OCI-LY7 (cell line): ENCODE measurements around the gene ANK3. TPM values are rescaled to one million over a fixed set of nuclear protein-coding genes. Genes with fewer than 3 reads are reported as not detected.

ENCODE experiments used
- BruUV-seq: library from RNA; stranded (reverse); fragments of 400-500 nt; replicated peaks from 2 replicates; lab custom pipeline; 2021; lab: Mats Ljungman, UMichigan
- CTCF ChIA-PET: fragments of 300-600 bp; sonication (Branson Sonifier 250); formaldehyde crosslinking; loops from one replicate; lab custom pipeline; 2022; ENCODE audit warnings: antibody characterized with exemption; ENCODE audit not compliant: unreplicated experiment; lab: Charles Lee
- POLR2A ChIA-PET: fragments of 300-600 bp; sonication (Branson Sonifier 250); formaldehyde crosslinking; loops from one replicate; lab custom pipeline; 2022; ENCODE audit warnings: antibody characterized with exemption; lab: Charles Lee
- DNase-seq: peaks from one replicate; pipeline ENCODE4 v3.0.0-alpha.2; 2015; ENCODE audit warnings: low spot score
- H2AFZ ChIP-seq: fragments of 200-600 bp; sonication (generic), shearing (Covaris generic); 2 replicates; pipeline ENCODE4 v1.6.1; 2014; ENCODE audit warnings: mild to moderate bottlenecking, antibody characterized with exemption, low read length, moderate library complexity
- H3K27ac ChIP-seq: fragments of 200-600 bp; sonication (generic); 2 replicates; pipeline ENCODE4 v1.5.1; 2014; ENCODE audit warnings: mixed run types, low read depth, mild to moderate bottlenecking, moderate library complexity, low read length, inconsistent platforms; ENCODE audit not compliant: poor library complexity, severe bottlenecking
- H3K36me3 ChIP-seq: fragments of 200-600 bp; sonication (generic); 2 replicates; pipeline ENCODE4 v1.6.1; 2014; ENCODE audit warnings: mild to moderate bottlenecking, antibody characterized with exemption, low read length, moderate library complexity, mixed read lengths; ENCODE audit not compliant: insufficient read depth
- H3K4me1 ChIP-seq: fragments of 200-600 bp; sonication (generic); 2 replicates; pipeline ENCODE4 v1.5.1; 2014; ENCODE audit warnings: mild to moderate bottlenecking, low read length; ENCODE audit not compliant: insufficient read depth, poor library complexity, severe bottlenecking
- H3K4me2 ChIP-seq: fragments of 200-600 bp; sonication (generic); 2 replicates; pipeline ENCODE4 v1.6.1; 2014; ENCODE audit warnings: mild to moderate bottlenecking, low read length
- H3K4me3 ChIP-seq: fragments of 200-600 bp; sonication (generic); 2 replicates; pipeline ENCODE4 v1.5.1; 2014; ENCODE audit warnings: mild to moderate bottlenecking, low read depth, low read length; ENCODE audit not compliant: poor library complexity, severe bottlenecking
- H3K79me2 ChIP-seq: fragments of 200-600 bp; sonication (generic); 2 replicates; pipeline ENCODE4 v1.6.1; 2016; ENCODE audit warnings: low read depth, mild to moderate bottlenecking, low read length, moderate library complexity, mixed read lengths; ENCODE audit not compliant: insufficient read depth
- H3K9me2 ChIP-seq: fragments of 200-600 bp; sonication (generic); 2 replicates; pipeline ENCODE4 v1.6.1; 2016; ENCODE audit warnings: mild to moderate bottlenecking, low read length, mixed read lengths; ENCODE audit not compliant: insufficient read depth
- H3K9me3 ChIP-seq: fragments of 200-600 bp; sonication (generic); 2 replicates; pipeline ENCODE4 v1.6.1; 2014; ENCODE audit warnings: mild to moderate bottlenecking, mixed run types, low read length, mixed read lengths
- H4K20me1 ChIP-seq: fragments of 200-600 bp; sonication (generic); 2 replicates; pipeline ENCODE4 v1.6.1; 2014; ENCODE audit warnings: mild to moderate bottlenecking, antibody characterized with exemption, low read length, moderate library complexity, mixed read lengths; ENCODE audit not compliant: insufficient read depth
- CTCF ChIP-seq: fragments of 200-600 bp; sonication (generic); conservative IDR thresholded peaks from 2 replicates; pipeline ENCODE4 v1.5.1; 2014; ENCODE audit warnings: mild to moderate bottlenecking, antibody characterized with exemption, low read length, moderate library complexity, mixed read lengths
- EZH2phosphoT487 ChIP-seq: fragments of 200-600 bp; sonication (generic); IDR thresholded peaks from 2 replicates; pipeline ENCODE4 v1.6.1; 2018; ENCODE audit warnings: low read depth, borderline replicate concordance, mild to moderate bottlenecking, mixed run types, antibody characterized with exemption, low read length, moderate library complexity, mixed read lengths
- intact Hi-C: fragments of 100-400 bp; cut with micrococcal nuclease; formaldehyde crosslinking; loops from one replicate; pipeline ENCODE4 v1.10.0; 2022; ENCODE audit not compliant: unreplicated experiment
- total RNA-seq, 2 experiments: library from RNA; depleted of rRNA in 1 of 2; stranded (reverse); fragments of >200 nt in 1 of 2; shearing (Covaris generic) in 1 of 2; gene quantifications; 2 replicates each; pipeline ENCODE4 v1.2.3, GENCODE V29; 2014 to 2022

The ANK3 gene
- total RNA-seq, 2 experiments from 2014 or later, result 0.13 to 0.49 TPM

- Histone ChIP-seq H3K9me2 (no peaks in the 10 kb centered on the region), H3K27ac (no peak overlapping the region), H3K36me3 (no peaks in the 10 kb centered on the region), H3K9me3 (no peaks in the 10 kb centered on the region), H3K4me3 (no peak overlapping the region), H2AFZ (no peak overlapping the region), H4K20me1 (no peaks in the 10 kb centered on the region), H3K79me2 (no peaks in the 10 kb centered on the region), H3K4me1 (no peaks in the 10 kb centered on the region), H3K4me2 (no peak overlapping the region)
- DNase-seq, result no peak
- ChIA-PET CTCF (no interaction called here), POLR2A (interaction anchor here (0.9 to 1.0 kb wide), 2 partner anchors 9 to 14 kb away, joined by 3 read pairs; no protein-coding TSS in a partner anchor)
- intact Hi-C loops, result no loop called here
- no peak for TF ChIP-seq EZH2phosphoT487
- TF ChIP-seq CTCF, result no peak
- BruUV-seq, result no TSS peak
These were observed 241.3 kb downstream of the ANK3 start for GRCh38 chr10:60148266-60148840.

GRCh38 chr10:60147576-60148265 is 242.0 kb downstream of the ANK3 start:
- no peaks in the 10 kb centered on the region for H3K9me2 ChIP-seq
- no peaks in the 10 kb centered on the region for H3K79me2 ChIP-seq
- no peaks in the 10 kb centered on the region for H4K20me1 ChIP-seq
- H3K27ac ChIP-seq, result no peak overlapping the region
- BruUV-seq, result no TSS peak
- CTCF ChIA-PET, result no interaction called here
- H2AFZ ChIP-seq, result no peak overlapping the region
- H3K9me3 ChIP-seq, result no peaks in the 10 kb centered on the region
- no peak overlapping the region for H3K4me2 ChIP-seq
- POLR2A ChIA-PET, result no interaction called here
- DNase-seq, result no peak
- intact Hi-C loops, result no loop called here
- TF ChIP-seq CTCF (no peak), EZH2phosphoT487 (no peak)
- no peaks in the 10 kb centered on the region for H3K4me1 ChIP-seq
- no peaks in the 10 kb centered on the region for H3K36me3 ChIP-seq
- no peak overlapping the region for H3K4me3 ChIP-seq

GRCh38 chr10:60147025-60147424 is 242.7 kb downstream of the ANK3 start:
- TF ChIP-seq CTCF, result no peak
- TF ChIP-seq EZH2phosphoT487, result no peak
- intact Hi-C loops, result no loop called here
- Histone ChIP-seq H4K20me1 (no peaks in the 10 kb centered on the region), H3K9me2 (no peaks in the 10 kb centered on the region), H3K36me3 (no peaks in the 10 kb centered on the region), H3K9me3 (no peaks in the 10 kb centered on the region), H3K4me1 (no peaks in the 10 kb centered on the region), H2AFZ (no peak overlapping the region), H3K79me2 (no peaks in the 10 kb centered on the region), H3K4me2 (no peak overlapping the region), H3K4me3 (no peak overlapping the region), H3K27ac (no peak overlapping the region)
- no TSS peak for BruUV-seq
- POLR2A ChIA-PET, result interaction anchor here (1.0 to 1.4 kb wide), 2 partner anchors 9 to 18 kb away, joined by 3 read pairs; no protein-coding TSS in a partner anchor
- DNase-seq, result no peak
- CTCF ChIA-PET, result no interaction called here
